ENCODE results near the gene CXCL9. TPM values are rescaled to one million over a fixed set of nuclear protein-coding genes. Genes with fewer than 3 reads are reported as not detected.
"Not testable (repeated sequence)": the region's sequence is repeated elsewhere in the genome, so short reads cannot be mapped to it uniquely, and the experiment has no call there.

The CXCL9 gene
- total and polyA plus RNA-seq, 7 donors, result 0.03 to 0.51 (median 0.14) TPM

DNA sequence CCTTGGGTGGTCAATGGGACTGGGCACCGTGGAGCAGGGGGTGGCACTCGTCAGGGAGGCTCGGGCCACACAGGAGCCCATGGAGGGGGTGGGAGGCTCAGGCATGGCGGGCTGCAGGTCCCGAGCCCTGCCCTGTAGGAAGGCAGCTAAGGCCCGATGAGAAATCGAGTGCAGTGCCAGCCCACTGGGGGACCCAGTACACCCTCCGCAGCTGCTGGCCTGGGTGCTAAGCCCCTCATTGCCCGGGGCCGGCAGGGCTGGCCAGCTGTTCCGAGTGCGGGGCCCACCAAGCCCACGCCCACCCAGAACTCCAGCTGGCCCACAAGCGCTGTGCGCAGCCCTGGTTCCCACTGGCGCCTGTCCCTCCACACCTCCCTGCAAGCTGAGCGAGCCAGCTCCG is 36.0 kb upstream of the CXCL9 start:
- intact Hi-C loops (cut with DNase I), result not testable (repeated sequence)

DNA sequence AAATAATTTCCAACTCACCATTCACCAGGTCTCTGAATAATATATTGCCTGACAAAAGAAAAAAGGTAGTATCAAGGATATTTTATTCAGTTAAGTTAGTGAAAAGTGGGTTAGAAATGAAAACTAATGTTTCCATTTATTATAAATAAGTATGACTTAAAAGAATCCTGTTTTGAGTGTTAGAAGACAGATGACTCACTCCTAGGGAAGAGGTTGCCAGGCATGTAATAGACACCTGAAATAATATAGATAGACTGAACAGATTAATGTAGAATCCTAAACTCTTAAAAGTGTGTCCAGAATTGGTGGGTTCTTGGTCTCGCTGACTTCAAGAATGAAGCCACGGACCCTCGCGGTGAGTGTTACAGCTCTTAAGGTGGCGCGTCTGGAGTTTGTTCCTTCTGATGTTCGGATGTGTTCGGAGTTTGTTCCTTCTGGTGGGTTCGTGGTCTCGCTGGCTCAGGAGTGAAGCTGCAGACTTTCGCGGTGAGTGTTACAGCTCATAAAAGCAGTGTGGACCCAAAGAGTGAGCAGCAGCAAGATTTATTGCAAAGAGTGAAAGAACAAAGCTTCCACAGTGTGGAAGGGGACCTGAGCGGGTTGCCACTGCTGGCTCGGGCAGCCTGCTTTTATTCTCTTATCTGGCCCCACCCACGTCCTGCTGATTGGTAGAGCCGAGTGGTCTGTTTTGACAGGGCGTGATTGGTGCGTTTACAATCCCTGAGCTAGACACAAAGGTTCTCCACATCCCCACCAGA is 35.1 kb upstream of the CXCL9 start:
- ATAC-seq; H3K36me3 ChIP-seq (ENCODE audit: insufficient read depth in 1 of 2, low read depth in 1 of 2); H3K27me3 ChIP-seq (ENCODE audit: insufficient read depth in 3 of 3, low read length in 2 of 3); DNase-seq; H3K9me3 ChIP-seq; intact Hi-C loops (cut with DNase I); H3K27ac ChIP-seq; H3K4me1 ChIP-seq; H3K4me3 ChIP-seq: not testable (repeated sequence)
- 71 to 86% (median 80%) methylated on average over 13 to 16 of the region's 18 CpGs for WGBS, 3 donors

More for the DNA sequence above, 36.0 kb upstream of the CXCL9 start:
- not testable (repeated sequence) for H3K9me3 ChIP-seq; H3K4me3 ChIP-seq; H3K27me3 ChIP-seq (ENCODE audit: insufficient read depth in 3 of 3, low read length in 2 of 3); H3K4me1 ChIP-seq; H3K27ac ChIP-seq; H3K36me3 ChIP-seq (ENCODE audit: insufficient read depth in 1 of 2, low read depth in 1 of 2); DNase-seq; ATAC-seq
- 71 to 95% (median 94%) methylated on average over 4 to 18 of the region's 18 CpGs for WGBS, 3 donors

DNA sequence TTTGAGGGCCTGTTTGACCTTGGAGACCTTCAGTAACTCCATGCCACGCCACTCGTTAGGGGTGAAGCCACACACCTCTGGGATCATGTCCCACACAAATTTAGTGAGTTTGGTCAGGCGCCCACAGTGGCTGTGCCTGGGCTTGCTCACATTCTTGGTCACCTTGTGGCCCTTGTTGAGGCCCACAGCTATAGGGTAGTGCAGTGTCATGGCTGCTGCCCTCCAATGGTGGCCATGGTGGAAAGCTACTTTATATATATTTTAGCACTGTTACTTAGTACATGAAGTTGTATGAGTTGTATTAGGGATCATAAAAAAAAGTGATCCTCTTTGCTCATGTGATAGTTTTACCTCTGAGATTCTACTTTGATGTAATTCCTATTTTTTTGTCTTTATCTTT is 29.5 kb upstream of the CXCL9 start:
- TF ChIP-seq, protein P1, sequence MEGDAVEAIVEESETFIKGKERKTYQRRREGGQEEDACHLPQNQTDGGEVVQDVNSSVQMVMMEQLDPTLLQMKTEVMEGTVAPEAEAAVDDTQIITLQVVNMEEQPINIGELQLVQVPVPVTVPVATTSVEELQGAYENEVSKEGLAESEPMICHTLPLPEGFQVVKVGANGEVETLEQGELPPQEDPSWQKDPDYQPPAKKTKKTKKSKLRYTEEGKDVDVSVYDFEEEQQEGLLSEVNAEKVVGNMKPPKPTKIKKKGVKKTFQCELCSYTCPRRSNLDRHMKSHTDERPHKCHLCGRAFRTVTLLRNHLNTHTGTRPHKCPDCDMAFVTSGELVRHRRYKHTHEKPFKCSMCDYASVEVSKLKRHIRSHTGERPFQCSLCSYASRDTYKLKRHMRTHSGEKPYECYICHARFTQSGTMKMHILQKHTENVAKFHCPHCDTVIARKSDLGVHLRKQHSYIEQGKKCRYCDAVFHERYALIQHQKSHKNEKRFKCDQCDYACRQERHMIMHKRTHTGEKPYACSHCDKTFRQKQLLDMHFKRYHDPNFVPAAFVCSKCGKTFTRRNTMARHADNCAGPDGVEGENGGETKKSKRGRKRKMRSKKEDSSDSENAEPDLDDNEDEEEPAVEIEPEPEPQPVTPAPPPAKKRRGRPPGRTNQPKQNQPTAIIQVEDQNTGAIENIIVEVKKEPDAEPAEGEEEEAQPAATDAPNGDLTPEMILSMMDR (IDR thresholded peaks at IDR 0.05), result no peak
- intact Hi-C loops (cut with DNase I), result no loop called here
- no peak overlapping the region for H3K4me3 ChIP-seq
- 71 to 87% (median 79%) methylated on average over 3 of the region's 3 CpGs for WGBS, 3 donors
- H3K27ac ChIP-seq, result no peak overlapping the region
- no peaks in the 10 kb centered on the region for H3K4me1 ChIP-seq
- H3K27me3 ChIP-seq (ENCODE audit: insufficient read depth in 3 of 3, low read length in 2 of 3), result no peaks in the 10 kb centered on the region
- no peaks in the 10 kb centered on the region for H3K36me3 ChIP-seq (ENCODE audit: insufficient read depth in 1 of 2, low read depth in 1 of 2)
- no peak for DNase-seq
- no peak for ATAC-seq
- no peaks in the 10 kb centered on the region for H3K9me3 ChIP-seq

DNA sequence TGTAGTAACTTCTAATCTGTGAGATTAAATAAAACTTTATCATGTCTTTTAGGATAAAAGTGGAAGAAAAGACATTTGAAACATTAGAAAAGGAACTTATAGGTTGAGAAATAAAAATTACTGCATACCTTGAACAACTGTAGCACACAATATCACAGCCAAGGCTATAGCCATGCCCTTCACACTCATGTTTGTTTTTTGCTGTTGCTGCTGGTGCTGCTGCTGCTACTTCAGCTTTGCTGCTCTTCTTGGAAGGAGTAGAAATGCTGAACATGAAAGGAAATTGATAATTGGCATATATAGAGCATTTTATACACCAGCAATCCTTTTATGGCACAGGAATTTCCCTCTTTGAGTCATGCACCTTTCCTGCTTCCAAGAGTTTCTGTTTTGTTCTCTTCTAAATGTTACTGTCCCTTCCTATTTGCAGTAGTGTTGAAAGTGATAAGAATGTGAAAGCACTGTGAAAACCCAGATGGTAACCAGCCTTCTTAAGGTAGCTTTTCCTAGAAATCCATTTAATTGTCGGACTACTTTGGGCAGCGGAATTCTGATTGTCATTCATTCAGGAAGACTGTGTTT is 28.6 kb upstream of the CXCL9 start, which contains the start of gene CXCL11:
Gene CXCL11 (minus strand): TSS at position 272 of the 582 bp plus-strand sequence. CDS start 83 bp downstream, at position 189.
- TF ChIP-seq, protein P1 (IDR thresholded peaks at IDR 0.05), result no peak
- H3K27ac ChIP-seq, result no peak within 1 kb of the TSS
- H3K4me1 ChIP-seq, result no peaks in the 10 kb centered on the region
- ATAC-seq (no peak), DNase-seq (no peak)
- H3K9me3 ChIP-seq, result no peaks in the 10 kb centered on the region
- 77 to 85% (median 81%) methylated on average over 2 of the region's 2 CpGs for WGBS, 3 donors
- no peaks in the 10 kb centered on the region for H3K36me3 ChIP-seq (ENCODE audit: insufficient read depth in 1 of 2, low read depth in 1 of 2)
- no peaks in the 10 kb centered on the region for H3K27me3 ChIP-seq (ENCODE audit: insufficient read depth in 3 of 3, low read length in 2 of 3)
- no peak within 1 kb of the TSS for H3K4me3 ChIP-seq
- intact Hi-C loops (cut with DNase I), result no loop called here

DNA sequence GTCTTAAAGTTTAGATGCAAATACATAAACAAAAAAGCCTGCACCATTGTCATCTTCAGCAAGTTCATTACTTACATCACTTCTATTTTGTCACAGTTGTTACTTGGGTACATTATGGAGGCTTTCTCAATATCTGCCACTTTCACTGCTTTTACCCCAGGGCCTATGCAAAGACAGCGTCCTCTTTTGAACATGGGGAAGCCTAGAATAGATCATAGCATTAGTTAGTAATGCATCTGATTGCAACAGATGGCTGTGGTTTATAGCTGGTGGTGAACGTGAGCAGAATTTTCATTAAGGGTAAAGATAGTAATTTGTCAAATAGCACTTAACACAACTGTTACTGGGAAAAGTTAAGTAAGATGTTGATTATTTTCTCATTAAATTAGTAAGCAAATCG is 27.8 kb upstream of the CXCL9 start:
- H3K36me3 ChIP-seq (ENCODE audit: insufficient read depth in 1 of 2, low read depth in 1 of 2), result no peaks in the 10 kb centered on the region
- no peaks in the 10 kb centered on the region for H3K4me1 ChIP-seq
- no peak overlapping the region for H3K27ac ChIP-seq
- 52 to 64% (median 57%) methylated on average over 3 of the region's 3 CpGs for WGBS, 3 donors
- no peaks in the 10 kb centered on the region for H3K27me3 ChIP-seq (ENCODE audit: insufficient read depth in 3 of 3, low read length in 2 of 3)
- TF ChIP-seq, protein P1 (IDR thresholded peaks at IDR 0.05), result no peak
- H3K9me3 ChIP-seq, result no peaks in the 10 kb centered on the region
- intact Hi-C loops (cut with DNase I), result no loop called here
- no peak for ATAC-seq
- DNase-seq, result no peak
- no peak overlapping the region for H3K4me3 ChIP-seq

Data from psoas muscle (tissue), 8 donors.